Muscle layer of duodenum (tissue), 2 donors: Measurements from ENCODE around the gene CC2D2A.
"Not testable (repeated sequence)": the region's sequence is repeated elsewhere in the genome, so short reads cannot be mapped to it uniquely, and the experiment has no call there.

Experiments used
- H3K27ac ChIP-seq: one replicate; pipeline ENCODE4 v1.7.0; 2013; ENCODE audit warnings: mild to moderate bottlenecking, low read length
- H3K27me3 ChIP-seq: one replicate; pipeline ENCODE4 v1.7.0; 2013; ENCODE audit warnings: low read depth, mild to moderate bottlenecking, control low read depth, low read length
- H3K36me3 ChIP-seq, 2 donors: one replicate each; pipeline ENCODE4 v1.7.0; 2013; ENCODE audit warnings: low read length in 2 of 2, control low read depth in 1 of 2, mild to moderate bottlenecking in 1 of 2; ENCODE audit not compliant: insufficient read depth in 2 of 2, control insufficient read depth in 1 of 2
- H3K4me1 ChIP-seq, 2 donors: one replicate each; pipeline ENCODE4 v1.7.0; 2013; ENCODE audit warnings: low read length in 2 of 2, mild to moderate bottlenecking in 2 of 2, control low read depth in 1 of 2, moderate library complexity in 1 of 2; ENCODE audit not compliant: insufficient read depth in 2 of 2, control insufficient read depth in 1 of 2
- H3K4me3 ChIP-seq, 2 donors: one replicate each; pipeline ENCODE4 v1.7.0; 2013; ENCODE audit warnings: low read length in 2 of 2, low read depth in 1 of 2, mild to moderate bottlenecking in 1 of 2
- H3K9me3 ChIP-seq, 2 donors: one replicate each; pipeline ENCODE4 v1.7.0; 2013; ENCODE audit warnings: low read length in 2 of 2, control low read depth in 1 of 2, mild to moderate bottlenecking in 1 of 2; ENCODE audit not compliant: control insufficient read depth in 1 of 2
- donor health status: healthy.

The CC2D2A gene

DNA sequence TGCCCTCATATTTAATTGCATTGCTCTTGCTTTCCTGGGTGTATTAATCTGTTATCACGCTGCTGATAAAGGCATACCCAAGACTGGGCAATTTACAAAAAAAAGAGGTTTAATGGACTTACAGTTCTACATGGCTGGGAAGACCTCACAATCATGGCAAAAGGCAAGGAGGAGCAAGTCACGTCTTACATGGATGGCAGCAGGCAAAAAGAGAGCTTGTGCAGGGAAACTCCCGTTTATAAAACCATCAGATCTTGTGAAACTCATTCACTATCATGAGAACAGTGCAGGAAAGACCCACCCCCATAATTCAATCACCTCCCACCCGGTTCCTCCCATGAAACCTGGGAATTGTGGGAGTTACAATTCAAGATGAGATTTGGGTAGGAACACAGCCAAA lies 48.0 kb downstream of the CC2D2A start:
- not testable (repeated sequence) for H3K4me1 ChIP-seq, H3K27me3 ChIP-seq, H3K27ac ChIP-seq, H3K9me3 ChIP-seq, H3K4me3 ChIP-seq
- peaks cover 16 to 57% of the 10 kb centered on the region in 2 donors for H3K36me3 ChIP-seq

DNA sequence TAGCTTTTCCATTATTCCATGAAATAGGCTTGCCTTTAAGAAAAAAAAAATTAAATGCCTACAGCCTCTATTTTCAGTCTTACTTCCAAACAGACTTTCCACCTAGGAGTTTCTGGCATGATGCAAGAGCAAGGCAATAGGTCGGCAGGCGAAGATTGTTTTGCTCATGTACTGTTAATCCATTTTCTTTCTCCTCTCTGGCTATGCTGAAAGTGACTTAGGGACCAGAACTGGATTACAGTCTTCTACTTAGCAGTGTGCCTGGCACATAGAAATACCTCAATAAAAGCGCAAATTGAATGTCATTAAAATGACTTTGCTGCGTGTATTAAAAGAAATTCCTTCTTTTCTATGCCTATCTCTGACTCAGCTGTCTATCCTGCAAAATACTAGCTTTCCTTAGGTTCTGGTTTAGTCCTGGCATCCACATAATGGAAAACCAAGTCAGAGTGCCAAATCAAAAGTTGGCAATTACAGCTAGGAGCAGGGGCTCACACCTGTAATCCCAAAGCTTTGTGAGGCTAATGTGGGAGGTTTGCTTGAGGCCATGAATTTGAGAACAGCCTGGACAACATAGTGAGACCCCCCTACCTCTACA lies 51.9 kb downstream of the CC2D2A start:
- Histone ChIP-seq H3K4me1 (no peaks in the 10 kb centered on the region), H3K9me3 (no peaks in the 10 kb centered on the region), H3K4me3 (no peak overlapping the region), H3K36me3 (peaks cover 6 to 34% of the 10 kb centered on the region in 2 donors), H3K27me3 (no peaks in the 10 kb centered on the region), H3K27ac (no peak overlapping the region)

DNA sequence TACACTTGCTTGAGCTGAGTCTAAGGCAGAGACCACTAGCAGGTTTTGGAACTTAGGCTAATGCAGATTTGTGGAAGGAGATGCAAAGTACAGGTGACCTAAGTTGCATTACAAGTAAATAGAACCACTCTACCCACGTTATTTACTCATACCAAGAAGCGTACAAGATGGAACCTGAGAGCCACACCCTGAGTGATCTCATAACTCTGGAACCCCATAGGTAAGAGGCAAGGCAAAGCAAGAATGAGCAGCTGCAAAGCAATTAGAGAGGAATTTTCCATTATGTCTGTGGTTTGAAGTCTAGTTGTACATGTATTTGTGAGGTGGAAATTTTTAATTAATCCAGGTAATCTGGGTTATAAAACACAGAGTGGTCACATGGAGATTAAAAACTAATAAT lies 55.4 kb downstream of the CC2D2A start:
- Histone ChIP-seq H3K36me3 (peaks cover 0 to 27% of the 10 kb centered on the region in 2 donors), H3K9me3 (no peaks in the 10 kb centered on the region), H3K4me1 (no peaks in the 10 kb centered on the region), H3K4me3 (no peak overlapping the region), H3K27ac (no peak overlapping the region), H3K27me3 (no peaks in the 10 kb centered on the region)

DNA sequence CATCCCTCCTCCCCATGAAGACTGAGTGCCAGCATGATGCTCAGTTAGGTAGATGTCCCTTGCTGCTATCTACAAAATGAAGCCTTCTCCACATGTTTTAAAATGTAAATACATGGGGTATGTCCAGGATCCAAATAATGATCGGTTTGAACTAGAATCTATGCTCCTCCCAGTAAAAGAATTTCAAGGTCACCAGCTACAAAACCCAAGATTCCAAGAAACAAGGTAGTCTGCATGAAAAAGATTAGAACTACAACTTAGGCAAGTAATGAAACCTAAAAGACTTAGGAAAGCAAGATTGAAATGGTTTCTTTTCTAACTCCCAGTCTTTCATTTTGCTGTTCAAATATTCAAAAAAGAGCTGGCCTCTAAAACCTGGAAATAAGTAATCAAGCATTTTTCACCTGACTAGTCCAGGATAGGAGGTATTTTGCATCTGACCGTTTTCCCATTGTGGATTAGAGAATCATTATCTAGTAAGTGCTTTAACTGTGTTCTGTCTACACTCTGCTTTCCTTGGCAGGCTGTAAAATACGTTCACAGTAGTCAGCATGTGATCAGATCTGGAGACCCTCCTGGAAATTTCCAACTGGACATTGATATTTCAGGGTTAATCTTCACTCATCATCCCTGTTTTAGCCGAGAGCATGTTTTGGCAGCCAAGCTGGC lies 57.4 kb downstream of the CC2D2A start:
- no peaks in the 10 kb centered on the region for H3K9me3 ChIP-seq
- H3K27me3 ChIP-seq: no peaks in the 10 kb centered on the region
- H3K27ac ChIP-seq: no peak overlapping the region
- no peak overlapping the region for H3K4me3 ChIP-seq
- no peaks in the 10 kb centered on the region for H3K4me1 ChIP-seq
- peaks cover 0 to 28% of the 10 kb centered on the region in 2 donors for H3K36me3 ChIP-seq

DNA sequence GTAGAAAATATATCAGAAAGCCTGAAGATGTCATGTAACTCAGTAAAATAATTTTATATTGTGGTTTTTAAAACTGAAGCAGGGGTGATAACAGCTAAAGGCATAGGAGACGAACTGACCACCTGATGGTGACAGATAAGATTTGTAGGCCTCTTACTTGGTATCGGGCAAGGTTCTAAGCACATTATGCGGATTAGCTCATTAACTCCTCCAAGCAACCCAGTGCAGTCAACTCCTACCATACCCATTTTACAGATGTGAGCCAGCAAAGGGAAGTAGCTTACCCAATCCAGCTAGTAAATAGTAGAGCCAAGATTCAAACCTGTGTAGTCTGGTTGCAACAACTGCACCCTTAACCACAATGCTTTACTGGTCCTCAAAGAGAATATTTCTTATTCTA lies 62.1 kb downstream of the CC2D2A start:
- H3K27me3 ChIP-seq: no peaks in the 10 kb centered on the region

DNA sequence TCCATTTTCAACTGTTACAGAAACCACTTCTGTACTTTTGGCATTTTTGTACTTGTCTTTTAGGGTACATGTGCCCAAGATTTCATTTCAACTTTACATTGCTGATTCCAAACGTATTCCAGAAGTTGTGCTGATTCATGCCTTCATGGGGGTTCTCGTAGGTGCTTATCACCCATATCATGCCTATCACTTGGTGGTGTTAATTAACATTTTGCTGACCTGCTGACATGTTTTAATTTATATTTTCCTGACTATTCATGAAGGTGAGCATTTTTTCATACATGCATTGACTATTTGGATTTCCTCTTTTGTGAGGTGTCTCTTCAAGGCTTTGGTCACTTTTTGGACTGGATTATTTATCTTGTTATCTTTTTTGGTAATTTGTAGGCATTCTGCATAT lies 64.1 kb downstream of the CC2D2A start:
- Histone ChIP-seq H3K27me3 (no peaks in the 10 kb centered on the region), H3K4me1 (peaks cover 0 to 8% of the 10 kb centered on the region in 2 donors), H3K36me3 (peaks cover 12 to 32% of the 10 kb centered on the region in 2 donors), H3K9me3 (no peaks in the 10 kb centered on the region), H3K27ac (no peak overlapping the region), H3K4me3 (no peak overlapping the region)

More for the DNA sequence above, 62.1 kb downstream of the CC2D2A start:
- H3K36me3 ChIP-seq: peaks cover 10 to 30% of the 10 kb centered on the region in 2 donors
- H3K9me3 ChIP-seq: no peaks in the 10 kb centered on the region
- peaks cover 0 to 2% of the 10 kb centered on the region in 2 donors for H3K4me1 ChIP-seq
- no peak overlapping the region for H3K27ac ChIP-seq
- H3K4me3 ChIP-seq: no peak overlapping the region

DNA sequence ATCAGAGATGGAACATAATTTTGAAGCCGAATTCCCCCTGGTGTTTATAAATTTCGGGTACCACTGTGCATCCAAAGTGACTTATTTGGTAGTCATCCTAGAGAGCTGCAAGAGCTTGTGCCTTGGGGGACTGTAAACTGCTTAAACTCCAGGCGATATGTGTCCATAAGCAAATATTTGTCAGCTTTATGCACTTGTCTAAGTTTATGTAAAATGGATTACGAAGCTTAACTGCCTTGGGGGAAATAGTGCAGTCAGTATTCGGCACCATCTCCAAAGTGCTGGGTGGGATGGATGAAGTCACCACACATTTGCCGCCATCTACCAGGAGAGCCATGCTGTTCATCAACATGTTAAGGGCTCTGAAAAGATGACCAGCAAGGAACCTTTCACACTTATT lies 65.9 kb downstream of the CC2D2A start:
- H3K27ac ChIP-seq: no peak overlapping the region
- H3K36me3 ChIP-seq: peaks cover 12 to 28% of the 10 kb centered on the region in 2 donors
- no peaks in the 10 kb centered on the region for H3K27me3 ChIP-seq
- peaks cover 0 to 8% of the 10 kb centered on the region in 2 donors for H3K4me1 ChIP-seq
- H3K4me3 ChIP-seq: no peak overlapping the region
- no peaks in the 10 kb centered on the region for H3K9me3 ChIP-seq

DNA sequence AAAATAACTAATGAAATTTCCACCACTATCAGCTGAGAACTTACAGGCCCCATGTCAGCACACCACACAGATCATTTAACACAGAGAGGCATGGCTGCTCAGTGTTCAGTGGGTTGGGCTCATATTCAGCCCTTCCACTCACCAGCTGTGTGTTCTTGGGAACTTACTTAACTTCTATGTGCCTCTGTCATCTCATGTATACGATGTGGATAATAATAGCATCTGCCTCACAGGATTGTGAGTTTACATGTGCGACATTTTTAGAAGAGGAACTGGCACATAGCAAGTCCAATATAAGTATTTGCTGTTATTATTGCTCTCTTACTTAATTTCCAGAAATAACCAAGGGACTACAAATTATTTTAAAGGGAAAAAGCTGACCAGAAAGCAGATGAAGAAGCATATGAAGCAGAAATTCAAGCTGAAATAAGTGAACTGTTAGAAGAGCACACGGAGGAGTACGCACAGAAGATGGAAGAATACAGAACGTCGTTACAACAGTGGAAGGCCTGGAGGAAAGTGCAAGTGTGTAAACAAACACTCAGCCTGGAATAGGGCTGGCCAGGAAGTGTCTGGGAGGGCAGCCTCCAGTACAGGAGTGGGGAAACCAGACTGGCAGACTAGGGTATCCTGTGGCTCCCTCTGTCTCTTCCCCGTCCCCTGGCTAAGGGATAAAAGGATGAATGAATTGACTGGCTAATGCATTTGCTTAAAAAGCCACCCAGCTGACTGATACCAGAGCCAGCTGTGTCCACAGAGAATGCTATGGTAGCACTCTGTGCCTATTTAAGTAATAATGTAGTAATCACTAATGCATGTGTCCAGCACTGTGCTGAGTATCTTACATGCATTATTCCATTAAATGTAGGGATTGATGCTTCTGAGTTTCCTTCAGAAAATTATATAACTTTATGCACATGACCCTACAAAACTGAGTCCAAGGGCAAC lies 67.1 kb downstream of the CC2D2A start:
- H3K9me3 ChIP-seq: no peaks in the 10 kb centered on the region
- H3K36me3 ChIP-seq: peaks cover 17 to 30% of the 10 kb centered on the region in 2 donors
- no peak overlapping the region for H3K4me3 ChIP-seq
- H3K4me1 ChIP-seq: peaks cover 0 to 8% of the 10 kb centered on the region in 2 donors
- H3K27me3 ChIP-seq: no peaks in the 10 kb centered on the region
- peak overlapping the region; percentile 5 for H3K27ac ChIP-seq

DNA sequence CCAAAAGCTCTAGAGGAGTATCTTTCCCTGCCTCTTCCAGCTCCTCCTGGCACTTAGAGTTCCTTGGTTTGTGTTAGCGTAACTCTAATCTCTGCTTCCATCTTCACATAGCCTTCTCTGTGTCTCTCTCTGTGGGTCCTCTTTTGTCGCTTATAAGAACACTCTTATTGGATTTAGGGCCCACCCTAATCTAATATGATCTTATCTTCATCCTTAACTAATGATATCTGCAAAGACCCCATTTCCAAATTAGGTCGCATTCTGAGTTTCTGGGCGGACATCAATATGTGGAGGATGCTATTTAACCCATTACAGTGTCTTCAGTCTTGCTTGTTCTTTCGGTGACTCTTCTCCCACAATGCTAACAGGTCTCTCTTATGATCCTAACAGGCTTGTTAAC lies 72.3 kb downstream of the CC2D2A start:
- peaks cover 0 to 4% of the 10 kb centered on the region in 2 donors for H3K4me1 ChIP-seq

DNA sequence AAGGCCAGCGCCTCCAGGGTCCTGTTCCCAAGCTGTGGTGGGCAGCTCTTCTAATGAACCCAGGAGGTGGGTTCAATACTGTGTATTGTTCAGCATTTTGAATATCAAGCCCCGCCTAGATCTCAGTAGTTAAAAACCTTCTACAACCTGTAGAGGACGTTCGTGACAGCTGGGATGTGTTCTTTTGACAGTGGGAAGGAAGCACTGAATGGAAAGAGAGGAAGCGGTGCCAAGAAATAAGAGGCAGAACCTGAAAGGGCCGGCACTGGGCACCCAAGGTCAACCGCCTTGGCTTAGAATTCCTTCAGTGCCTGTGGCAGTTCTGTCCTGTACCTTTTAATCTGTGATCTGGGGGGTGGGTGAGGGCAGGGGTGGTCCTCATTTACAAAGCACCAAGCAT lies 73.1 kb downstream of the CC2D2A start:
- H3K36me3 ChIP-seq: peaks cover 8 to 40% of the 10 kb centered on the region in 2 donors
- H3K4me3 ChIP-seq: no peak overlapping the region
- no peak overlapping the region for H3K27ac ChIP-seq
- H3K4me1 ChIP-seq: no peaks in the 10 kb centered on the region
- no peaks in the 10 kb centered on the region for H3K27me3 ChIP-seq
- no peaks in the 10 kb centered on the region for H3K9me3 ChIP-seq

More for the DNA sequence above, 72.3 kb downstream of the CC2D2A start:
- H3K36me3 ChIP-seq: peaks cover 10 to 43% of the 10 kb centered on the region in 2 donors
- no peaks in the 10 kb centered on the region for H3K9me3 ChIP-seq
- H3K4me3 ChIP-seq: no peak overlapping the region
- no peaks in the 10 kb centered on the region for H3K27me3 ChIP-seq
- no peak overlapping the region for H3K27ac ChIP-seq

DNA sequence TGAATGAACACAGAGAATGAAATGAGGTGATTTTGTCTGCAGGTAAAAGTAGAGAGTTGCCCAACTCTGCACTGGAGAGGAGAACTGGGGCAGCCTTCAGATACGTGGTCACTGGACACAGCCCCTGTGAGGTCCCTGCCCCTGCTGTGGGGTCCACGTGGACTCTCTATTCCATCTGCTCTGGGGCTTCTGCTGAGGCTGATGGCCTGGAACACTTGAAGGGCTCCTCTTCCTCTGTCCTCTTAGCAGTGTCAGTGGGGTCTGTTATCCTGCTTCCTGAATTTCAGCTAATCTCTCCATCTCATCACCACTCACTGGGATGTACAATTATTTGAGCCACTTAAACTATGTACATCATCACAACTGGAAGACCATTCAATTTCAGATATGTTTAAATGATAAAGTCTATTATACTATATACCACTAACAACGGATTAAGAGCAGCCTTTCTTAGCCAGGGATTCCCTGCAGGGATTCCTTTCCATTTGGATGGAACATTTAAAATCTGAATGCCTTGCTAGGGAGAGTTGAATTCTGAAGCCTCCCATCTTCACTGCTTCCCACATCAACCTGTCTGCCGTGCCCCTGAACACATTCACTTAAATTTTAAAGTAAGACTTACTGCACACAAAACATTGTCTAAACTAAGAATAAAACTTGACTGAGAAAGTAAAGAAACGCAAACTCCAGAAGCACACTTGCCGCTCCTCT lies 74.0 kb downstream of the CC2D2A start:
- Histone ChIP-seq H3K9me3 (no peaks in the 10 kb centered on the region), H3K4me1 (no peaks in the 10 kb centered on the region), H3K36me3 (peaks cover 7 to 32% of the 10 kb centered on the region in 2 donors), H3K27me3 (no peaks in the 10 kb centered on the region), H3K27ac (no peak overlapping the region), H3K4me3 (no peak overlapping the region)
